OCI-LY7 (cell line): Measurements from ENCODE around the gene DLG5.

Experiments
- EZH2phosphoT487 ChIP-seq: fragments of 200-600 bp; sonication (generic); IDR thresholded peaks from 2 replicates; pipeline ENCODE4 v1.6.1; 2018; ENCODE audit warnings: low read depth, borderline replicate concordance, mild to moderate bottlenecking, mixed run types, antibody characterized with exemption, low read length, moderate library complexity, mixed read lengths
- TF ChIP-seq, protein P1 (sequence below): fragments of 200-600 bp; sonication (generic); conservative IDR thresholded peaks from 2 replicates; pipeline ENCODE4 v1.5.1; 2014; ENCODE audit warnings: mild to moderate bottlenecking, antibody characterized with exemption, low read length, moderate library complexity, mixed read lengths

DNA sequence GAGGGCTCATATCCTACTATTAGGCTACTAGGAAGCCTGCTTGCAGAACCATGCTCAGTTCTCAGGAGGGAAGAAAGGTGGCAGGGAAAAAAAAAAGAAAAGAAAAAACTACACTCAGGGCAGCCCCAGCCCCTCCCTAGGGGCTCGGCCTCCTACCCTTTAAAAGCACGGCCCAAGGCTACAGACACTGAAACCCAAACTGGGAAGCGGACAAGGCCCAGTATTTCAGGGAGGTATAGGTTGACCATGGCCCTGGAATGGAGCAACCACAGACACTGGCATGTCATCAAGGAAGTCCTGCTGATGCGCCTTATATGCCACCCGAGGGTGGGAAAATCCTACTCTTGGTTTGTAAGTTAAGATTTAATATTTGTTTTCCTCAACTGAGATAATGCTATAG is 50.8 kb downstream of the DLG5 start:
- TF ChIP-seq, protein P1, sequence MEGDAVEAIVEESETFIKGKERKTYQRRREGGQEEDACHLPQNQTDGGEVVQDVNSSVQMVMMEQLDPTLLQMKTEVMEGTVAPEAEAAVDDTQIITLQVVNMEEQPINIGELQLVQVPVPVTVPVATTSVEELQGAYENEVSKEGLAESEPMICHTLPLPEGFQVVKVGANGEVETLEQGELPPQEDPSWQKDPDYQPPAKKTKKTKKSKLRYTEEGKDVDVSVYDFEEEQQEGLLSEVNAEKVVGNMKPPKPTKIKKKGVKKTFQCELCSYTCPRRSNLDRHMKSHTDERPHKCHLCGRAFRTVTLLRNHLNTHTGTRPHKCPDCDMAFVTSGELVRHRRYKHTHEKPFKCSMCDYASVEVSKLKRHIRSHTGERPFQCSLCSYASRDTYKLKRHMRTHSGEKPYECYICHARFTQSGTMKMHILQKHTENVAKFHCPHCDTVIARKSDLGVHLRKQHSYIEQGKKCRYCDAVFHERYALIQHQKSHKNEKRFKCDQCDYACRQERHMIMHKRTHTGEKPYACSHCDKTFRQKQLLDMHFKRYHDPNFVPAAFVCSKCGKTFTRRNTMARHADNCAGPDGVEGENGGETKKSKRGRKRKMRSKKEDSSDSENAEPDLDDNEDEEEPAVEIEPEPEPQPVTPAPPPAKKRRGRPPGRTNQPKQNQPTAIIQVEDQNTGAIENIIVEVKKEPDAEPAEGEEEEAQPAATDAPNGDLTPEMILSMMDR = no peak
- no peak for TF ChIP-seq EZH2phosphoT487
